Aorta (tissue), 5 donors: ENCODE measurements around the gene TMEM131. TPM values are rescaled to one million over a fixed set of nuclear protein-coding genes. Genes with fewer than 3 reads are reported as not detected.

Source experiments
- ATAC-seq: fragments of 200-7000 bp; cut with Tn5 transposase; one replicate; pipeline ENCODE4 v1.9.1; 2022; ENCODE audit warnings: moderate library complexity; ENCODE audit not compliant: low FRiP score
- DNase-seq, 2 donors: peaks; one replicate each; pipeline ENCODE4 v3.0.0-alpha.2; 2020
- H3K27ac ChIP-seq, 2 donors: one replicate each; pipeline ENCODE4 v1.5.1; 2013; ENCODE audit warnings: low read length in 2 of 2, mild to moderate bottlenecking in 2 of 2, moderate library complexity in 2 of 2, control low read depth in 1 of 2, inconsistent platforms in 1 of 2, low read depth in 1 of 2
- H3K27me3 ChIP-seq, 2 donors: one replicate each; pipeline ENCODE4 v1.6.1; 2013; ENCODE audit warnings: control low read depth in 1 of 2, low read length in 1 of 2, mild to moderate bottlenecking in 1 of 2, moderate library complexity in 1 of 2; ENCODE audit not compliant: insufficient read depth in 2 of 2, control insufficient read depth in 1 of 2
- H3K36me3 ChIP-seq, 2 donors: one replicate each; pipeline ENCODE4 v1.6.1; 2013; ENCODE audit warnings: control low read depth in 1 of 2, low read length in 1 of 2, mild to moderate bottlenecking in 1 of 2; ENCODE audit not compliant: insufficient read depth in 2 of 2, control insufficient read depth in 1 of 2
- H3K4me1 ChIP-seq, 2 donors: one replicate each; pipeline ENCODE4 v1.6.1; 2013; ENCODE audit warnings: low read length in 2 of 2, control low read depth in 1 of 2, mild to moderate bottlenecking in 1 of 2, moderate library complexity in 1 of 2; ENCODE audit not compliant: insufficient read depth in 2 of 2, control insufficient read depth in 1 of 2
- H3K4me3 ChIP-seq, 2 donors: one replicate each; pipeline ENCODE4 v1.5.1; 2013; ENCODE audit warnings: low read length in 2 of 2, control low read depth in 1 of 2, mild to moderate bottlenecking in 1 of 2
- H3K9me3 ChIP-seq: one replicate; pipeline ENCODE4 v1.6.1; 2013; ENCODE audit warnings: mild to moderate bottlenecking, low read length; ENCODE audit not compliant: control insufficient read depth
- WGBS, 2 donors: extraction: QIAGEN DNeasy Blood & Tissue Kit; methylation state at CpG; one replicate each; pipeline ENCODE4 v1.1.7; 2013; 5-methylcytosine and 5-hydroxymethylcytosine counted together
- intact Hi-C, 2 donors: fragments of 100-400 bp; cut with DNase I; formaldehyde crosslinking; loops; one replicate each; pipeline versions ENCODE4 v1.14.2 to v1.15.0; 2022
- polyA plus RNA-seq, 2 donors: library from polyadenylated mRNA; stranded (reverse); fragments of 200-250 nt; gene quantifications; one replicate each; pipeline ENCODE4 v1.2.3, GENCODE V29; 2013
- total RNA-seq, 2 donors: library from RNA; stranded (reverse); fragmentation: NEBNext Ultra II Directional; extraction: Animal tissue kit (Norgen Biotek cat#: 25700); gene quantifications; one replicate each; pipeline ENCODE4 v1.2.1, GENCODE V29; 2021
- donor health status: healthy with polysubstance abuse.
- donor health status: Bipolar disorder and iron deficiency.
- donor health status: DM: no; HTN: no; CAD: no.
- donor health status: DM: no; HTN: no; CAD: no.
- donor health status: DM: yes; HTN: yes; CAD: no.

Gene TMEM131
- total and polyA plus RNA-seq, 4 donors, result 6.8 to 42.5 (median 25.7) TPM

GRCh38 chr2:97948926-97949325 is 46.8 kb downstream of the TMEM131 start:
- Histone ChIP-seq H3K27me3 (no peaks in the 10 kb centered on the region), H3K27ac (no peak overlapping the region), H3K36me3 (no peaks in the 10 kb centered on the region), H3K9me3 (no peaks in the 10 kb centered on the region), H3K4me1 (peaks cover 0 to 6% of the 10 kb centered on the region in 2 donors), H3K4me3 (no peak overlapping the region)
- ATAC-seq (no peak), DNase-seq (no peak)
- 76 to 91% methylated on average over 4 of the region's 4 CpGs for WGBS, 2 donors
- intact Hi-C loops, result no loop called here

- intact Hi-C loops, result no loop called here
- Histone ChIP-seq H3K4me1 (no peaks in the 10 kb centered on the region), H3K9me3 (no peaks in the 10 kb centered on the region), H3K27ac (no peak overlapping the region), H3K27me3 (no peaks in the 10 kb centered on the region), H3K36me3 (no peaks in the 10 kb centered on the region), H3K4me3 (no peak overlapping the region)
- 11 to 16% methylated on average over 1 of the region's 1 CpG for WGBS, 2 donors
- DNase-seq, result no peak
- no peak for ATAC-seq
Observed at GRCh38 chr2:97945791-97946190, 50.0 kb downstream of the TMEM131 start.

DNA sequence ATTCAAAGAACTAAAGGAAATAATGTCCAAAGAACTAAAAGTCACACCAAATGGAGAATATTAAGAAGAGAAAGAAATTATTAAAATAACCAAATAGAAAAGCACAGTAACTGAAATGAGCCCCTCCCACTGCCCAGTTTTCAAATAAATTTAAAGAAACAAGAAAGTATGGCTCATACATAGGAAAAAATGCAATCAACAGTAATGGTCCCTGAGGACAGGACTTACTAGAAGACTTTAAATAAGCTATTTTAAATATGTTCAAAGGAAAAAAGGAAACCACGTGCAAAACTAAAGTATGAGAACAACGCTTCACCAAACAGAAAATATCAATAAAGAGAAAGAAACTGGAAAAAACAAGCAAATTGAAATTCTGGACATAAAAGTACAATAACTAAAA is 58.9 kb downstream of the TMEM131 start:
- no peak overlapping the region for H3K27ac ChIP-seq
- peaks cover 0 to 3% of the 10 kb centered on the region in 2 donors for H3K4me1 ChIP-seq
- no peak for ATAC-seq
- no peaks in the 10 kb centered on the region for H3K9me3 ChIP-seq
- 22 to 41% methylated on average over 2 of the region's 2 CpGs for WGBS, 2 donors
- DNase-seq, result no peak
- H3K4me3 ChIP-seq, result no peak overlapping the region
- H3K36me3 ChIP-seq, result no peaks in the 10 kb centered on the region
- intact Hi-C loops, result no loop called here
- H3K27me3 ChIP-seq, result no peaks in the 10 kb centered on the region

- WGBS, 2 donors, result 51 to 57% methylated on average over 5 of the region's 5 CpGs
- peaks cover 0 to 3% of the 10 kb centered on the region in 2 donors for H3K4me1 ChIP-seq
- H3K36me3 ChIP-seq, result no peaks in the 10 kb centered on the region
- DNase-seq, result no peak
- no peaks in the 10 kb centered on the region for H3K27me3 ChIP-seq
- intact Hi-C loops, result no loop called here
- H3K27ac ChIP-seq, result no peak overlapping the region
- ATAC-seq, result no peak
- H3K4me3 ChIP-seq, result no peak overlapping the region
- no peaks in the 10 kb centered on the region for H3K9me3 ChIP-seq
Observed at GRCh38 chr2:97936199-97936598, 59.5 kb downstream of the TMEM131 start.

GRCh38 chr2:97935719-97936161 is 60.0 kb downstream of the TMEM131 start:
- H3K27ac ChIP-seq, result no peak overlapping the region
- no peaks in the 10 kb centered on the region for H3K9me3 ChIP-seq
- H3K36me3 ChIP-seq, result no peaks in the 10 kb centered on the region
- no peaks in the 10 kb centered on the region for H3K27me3 ChIP-seq
- no peak overlapping the region for H3K4me3 ChIP-seq
- WGBS, 2 donors, result 8 to 10% methylated on average over 2 of the region's 2 CpGs
- intact Hi-C loops, result no loop called here
- ATAC-seq, result no peak
- DNase-seq, result no peak
- peaks cover 0 to 3% of the 10 kb centered on the region in 2 donors for H3K4me1 ChIP-seq

- H3K27ac ChIP-seq, result no peak overlapping the region
- no peaks in the 10 kb centered on the region for H3K27me3 ChIP-seq
- 82 to 93% methylated on average over 4 of the region's 4 CpGs for WGBS, 2 donors
- no peak overlapping the region for H3K4me3 ChIP-seq
- no peaks in the 10 kb centered on the region for H3K36me3 ChIP-seq
- peaks cover 0 to 6% of the 10 kb centered on the region in 2 donors for H3K4me1 ChIP-seq
- no peak for DNase-seq
- intact Hi-C loops, result no loop called here
- no peaks in the 10 kb centered on the region for H3K9me3 ChIP-seq
- ATAC-seq, result no peak
Observed at GRCh38 chr2:97932975-97933662, 62.6 kb downstream of the TMEM131 start.

DNA sequence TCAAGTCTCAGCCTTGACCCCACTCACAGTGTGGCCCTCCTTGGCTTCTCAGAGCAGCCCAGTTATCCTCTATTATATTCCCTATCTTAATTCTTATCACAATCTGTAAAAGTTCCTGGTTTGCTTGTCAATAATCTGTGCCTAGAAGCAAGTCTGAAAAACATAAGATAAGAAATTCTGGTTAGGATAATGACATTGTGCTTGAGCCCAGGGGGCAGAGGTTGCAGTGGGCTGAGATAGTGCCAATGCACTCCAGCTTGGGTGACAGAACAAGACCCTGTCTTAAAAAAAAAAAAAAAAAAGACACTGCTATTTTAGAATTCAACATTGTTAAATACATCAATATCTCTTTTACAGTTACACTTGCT is 63.9 kb downstream of the TMEM131 start:
- Histone ChIP-seq H3K27me3 (no peaks in the 10 kb centered on the region), H3K4me1 (peaks cover 0 to 6% of the 10 kb centered on the region in 2 donors), H3K27ac (no peak overlapping the region), H3K4me3 (no peak overlapping the region), H3K36me3 (no peaks in the 10 kb centered on the region), H3K9me3 (no peaks in the 10 kb centered on the region)
- intact Hi-C loops, result no loop called here
- DNase-seq, result no peak
- no peak for ATAC-seq

- Histone ChIP-seq H3K4me1 (peaks cover 0 to 6% of the 10 kb centered on the region in 2 donors), H3K27ac (no peak overlapping the region), H3K4me3 (no peak overlapping the region), H3K27me3 (no peaks in the 10 kb centered on the region), H3K36me3 (no peaks in the 10 kb centered on the region), H3K9me3 (no peaks in the 10 kb centered on the region)
- no peak for DNase-seq
- no peak for ATAC-seq
- 74 to 79% methylated on average over 3 of the region's 3 CpGs for WGBS, 2 donors
- intact Hi-C loops, result no loop called here
Observed at GRCh38 chr2:97931118-97931857, 64.5 kb downstream of the TMEM131 start.

DNA sequence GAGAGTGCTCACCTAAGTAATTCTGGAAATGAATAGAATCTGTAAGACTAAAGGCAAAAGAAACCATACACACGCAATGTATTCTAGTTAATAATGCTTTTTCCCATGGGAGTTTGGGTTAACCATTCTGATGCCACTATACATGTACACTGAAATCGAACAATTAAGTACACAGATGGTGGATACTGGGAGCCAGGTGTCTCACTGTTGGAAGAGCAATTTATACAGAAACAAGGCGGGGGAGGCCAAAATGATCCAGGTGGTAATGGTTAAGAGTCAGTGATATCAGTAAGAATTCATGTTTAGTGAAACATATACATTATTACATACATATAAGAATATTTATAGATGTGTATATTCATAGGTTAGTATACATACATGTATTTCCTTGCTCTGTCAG is 67.2 kb downstream of the TMEM131 start:
- Histone ChIP-seq H3K27ac (no peak overlapping the region), H3K36me3 (peaks cover 0 to 2% of the 10 kb centered on the region in 2 donors), H3K9me3 (no peaks in the 10 kb centered on the region), H3K4me3 (no peak overlapping the region), H3K27me3 (no peaks in the 10 kb centered on the region), H3K4me1 (peaks cover 2 to 3% of the 10 kb centered on the region in 2 donors)
- intact Hi-C loops, result no loop called here
- DNase-seq (no peak), ATAC-seq (no peak)
- 98 to 99% methylated on average over 3 of the region's 3 CpGs for WGBS, 2 donors
